NCI-H1417 (cell line): ENCODE data around the gene C1orf105.

Experiments used
- DNase-seq, 3 experiments: peaks; one replicate each; lab custom pipeline; 2025; lab: John Stamatoyannopoulos, UW

The C1orf105 gene

DNA sequence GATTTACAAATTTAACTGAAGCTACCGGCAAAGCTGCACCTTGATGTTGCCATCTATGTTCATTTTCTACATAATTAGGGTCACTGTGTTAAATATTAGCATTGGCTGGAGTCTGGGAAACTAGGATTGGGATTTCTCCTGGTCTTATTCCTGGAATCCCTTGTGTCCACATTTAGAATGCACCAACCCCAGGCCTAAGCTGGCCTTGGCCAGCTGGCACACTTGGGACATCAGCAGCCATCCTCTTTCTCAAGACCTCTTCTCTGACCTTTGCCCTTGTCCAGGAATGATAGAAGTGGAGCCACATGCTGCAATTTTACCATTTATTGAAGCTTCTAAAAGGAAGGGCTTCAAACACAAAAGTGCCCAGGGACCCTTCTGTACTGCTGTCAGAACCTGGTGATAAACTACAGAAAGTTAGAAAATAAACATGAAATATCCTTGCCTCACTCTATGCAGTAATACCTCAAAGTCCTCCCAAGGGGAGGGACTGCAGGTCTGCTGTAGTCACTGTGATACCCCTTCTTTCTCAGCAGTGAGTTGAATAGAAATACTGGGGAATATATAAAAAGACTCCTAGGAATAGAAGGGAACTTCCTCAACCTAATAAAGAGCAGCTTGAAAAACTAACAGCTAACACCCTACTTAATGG, 37.1 kb downstream of the C1orf105 start:
- no peak for DNase-seq

GRCh38 chr1:172460177-172460576, 39.7 kb downstream of the C1orf105 start:
- no peak for DNase-seq

DNA sequence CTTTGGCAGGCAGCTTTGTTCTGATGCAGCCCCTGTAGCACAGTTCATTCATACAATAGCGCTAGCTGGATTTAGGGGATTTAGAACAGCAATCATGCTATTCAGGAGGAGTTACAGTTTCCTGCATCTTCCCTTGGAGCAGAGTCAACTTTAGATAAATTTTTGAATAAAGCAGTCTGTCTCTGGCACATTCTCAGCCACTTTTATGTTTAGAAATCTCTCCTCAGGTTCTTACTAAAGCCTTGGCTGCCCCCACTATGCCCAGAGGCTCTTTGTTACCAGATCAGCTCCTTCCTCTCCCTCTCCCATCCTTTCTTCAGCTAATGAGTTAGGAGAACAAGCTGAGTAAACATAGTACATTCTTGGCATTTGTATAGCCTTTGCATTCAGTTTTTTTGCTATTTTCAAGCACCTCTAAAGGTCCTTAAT, 40.4 kb downstream of the C1orf105 start:
- DNase-seq = peak in 1 of 3 experiments; percentile 11

- DNase-seq = no peak
Measured at GRCh38 chr1:172465617-172466016, 45.1 kb downstream of the C1orf105 start.

- no peak for DNase-seq
Measured at GRCh38 chr1:172466795-172467407, 46.4 kb downstream of the C1orf105 start.

DNA sequence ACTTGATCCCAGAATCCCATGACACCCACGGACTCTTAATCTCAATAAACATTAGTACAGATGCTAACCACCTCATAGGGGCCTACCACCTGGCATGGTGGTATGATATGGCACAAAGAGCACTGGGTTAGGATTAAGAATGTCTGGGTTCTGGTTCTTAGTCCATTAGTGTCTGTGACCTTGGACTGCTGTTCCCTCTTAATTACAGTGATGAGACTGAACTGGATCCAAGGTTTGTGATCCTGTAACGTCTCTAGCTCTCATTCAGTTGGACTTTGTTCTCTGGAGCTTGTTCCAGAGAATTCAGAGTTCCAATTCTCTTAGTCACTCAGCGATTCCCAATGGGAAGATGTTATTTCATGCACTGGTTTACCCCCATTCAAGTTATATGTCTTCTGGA, 47.0 kb downstream of the C1orf105 start:
- DNase-seq = no peak

DNA sequence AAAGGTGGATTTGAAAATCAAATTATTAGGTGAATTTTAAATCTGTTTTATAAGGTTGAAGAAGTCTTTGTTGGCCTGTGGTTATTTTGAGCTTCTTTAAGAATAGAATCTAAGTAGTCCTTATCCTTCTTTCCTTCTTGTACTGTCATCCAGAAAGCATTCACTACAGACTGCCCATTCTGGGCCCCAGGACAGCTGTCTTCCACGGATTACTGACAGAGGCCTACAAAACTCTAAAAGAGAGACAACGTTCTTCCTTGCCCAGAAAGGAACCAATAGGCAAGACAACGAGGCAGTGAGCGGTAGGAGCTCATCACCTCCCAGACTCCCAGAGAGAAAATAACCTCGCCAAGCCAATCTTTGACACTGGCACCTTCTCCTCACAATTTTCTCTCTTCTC, 47.8 kb downstream of the C1orf105 start:
- no peak for DNase-seq

GRCh38 chr1:172469717-172470116, 49.2 kb downstream of the C1orf105 start:
- DNase-seq = no peak

DNA sequence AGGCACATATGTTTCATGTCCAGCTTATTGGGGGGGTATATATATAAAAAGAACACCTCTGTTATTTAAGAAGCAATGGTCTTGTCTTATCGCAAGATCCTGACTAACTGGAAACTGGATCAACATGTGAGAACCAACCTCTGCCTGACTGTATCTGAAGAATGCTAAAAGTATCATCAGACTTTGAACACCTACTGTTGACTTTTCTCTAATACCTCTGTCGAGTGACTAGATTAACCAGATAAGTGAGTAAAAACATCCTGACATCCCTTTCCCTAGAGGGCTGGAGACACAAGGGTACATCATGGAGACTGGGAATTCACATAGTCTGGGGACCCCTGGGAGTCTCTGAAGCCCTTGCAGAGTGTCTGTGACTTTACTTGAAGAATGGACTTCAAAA, 49.7 kb downstream of the C1orf105 start:
- no peak for DNase-seq

DNA sequence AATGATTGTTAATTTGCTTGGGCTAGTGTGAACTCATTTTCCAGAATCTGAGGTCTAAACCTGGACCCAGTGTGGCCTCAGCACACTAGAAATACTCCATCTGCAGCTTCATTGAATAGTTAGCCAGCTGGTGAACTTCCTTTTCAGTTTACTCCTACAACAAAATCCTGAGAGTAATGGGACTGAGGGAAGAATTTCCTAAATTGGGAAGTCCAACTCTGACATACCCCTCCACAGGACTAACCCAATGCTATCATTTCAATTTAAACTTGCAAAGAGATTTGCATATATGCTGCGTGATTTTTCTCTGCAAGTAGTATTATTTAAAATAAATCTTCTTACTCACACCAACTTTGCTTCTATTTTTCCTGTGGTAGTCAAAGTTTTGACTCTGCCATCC, 51.2 kb downstream of the C1orf105 start:
- DNase-seq = no peak

- no peak for DNase-seq
Measured at GRCh38 chr1:172472495-172472894, 52.0 kb downstream of the C1orf105 start.

- no peak for DNase-seq
Measured at GRCh38 chr1:172473302-172473701, 52.8 kb downstream of the C1orf105 start.

DNA sequence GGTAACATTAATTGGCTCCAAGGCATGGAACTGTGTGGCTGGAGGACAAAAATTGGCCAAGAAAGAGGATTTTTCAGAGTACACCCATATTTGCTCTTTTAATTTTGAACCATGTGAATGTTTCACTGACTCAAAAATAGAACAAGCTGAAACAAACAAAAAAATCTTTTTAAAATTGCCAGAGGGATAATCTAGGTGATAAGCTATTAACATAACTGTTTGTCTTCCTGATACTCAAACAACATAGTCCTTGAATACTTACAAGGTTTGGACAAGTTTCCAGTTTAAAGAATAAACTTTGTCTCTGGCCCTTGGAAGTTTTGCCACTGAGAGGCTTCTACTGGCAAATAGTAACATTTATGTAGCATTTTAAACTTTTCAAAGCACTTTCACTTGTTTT, 53.4 kb downstream of the C1orf105 start:
- no peak for DNase-seq

DNA sequence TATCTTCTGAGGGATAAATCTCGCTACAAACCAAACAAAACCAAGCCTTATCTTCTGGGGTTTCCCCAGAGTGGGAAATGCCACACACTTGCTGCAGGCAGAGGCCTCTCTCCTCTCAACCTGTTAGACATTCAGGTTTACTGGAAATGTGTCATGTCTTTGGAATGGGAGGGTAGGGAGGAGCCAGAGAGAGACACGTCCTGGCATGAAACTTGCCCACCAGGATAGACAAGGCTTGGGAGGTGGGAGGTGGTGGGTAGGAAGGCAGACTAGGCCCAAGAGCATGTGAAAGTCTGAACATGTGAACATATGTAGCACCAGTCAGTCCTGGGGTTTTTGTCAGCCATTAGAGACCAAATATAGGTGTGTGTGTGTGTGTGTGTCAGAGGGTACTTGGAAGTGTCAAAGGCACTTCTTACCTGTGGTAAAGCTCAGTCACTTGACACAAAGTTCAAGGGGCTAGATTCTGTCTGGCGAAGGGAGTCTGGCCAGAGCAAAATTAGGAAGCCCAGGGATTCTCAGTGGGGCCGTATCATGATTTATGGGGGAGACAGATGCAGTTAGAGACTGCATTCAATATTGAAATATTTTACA, 55.8 kb downstream of the C1orf105 start:
- no peak for DNase-seq

DNA sequence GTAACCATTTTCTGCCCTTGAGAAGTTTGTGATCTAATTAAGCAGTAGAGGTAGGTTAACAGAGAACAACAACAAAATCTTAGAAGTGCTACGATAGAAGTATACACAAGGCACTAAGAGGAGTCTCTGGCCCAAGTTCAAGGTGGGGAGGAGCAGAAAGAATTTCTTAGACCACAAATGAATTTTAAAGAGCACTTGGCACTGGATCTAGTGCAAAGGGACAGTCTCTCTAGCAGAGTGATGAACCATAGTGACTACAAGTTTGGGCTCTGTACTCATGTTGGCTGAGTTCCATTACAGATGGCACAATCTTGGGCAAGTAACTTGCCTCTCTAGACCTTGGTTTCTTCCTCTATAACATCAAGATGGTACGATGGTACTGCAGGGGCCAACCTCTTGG, 56.7 kb downstream of the C1orf105 start:
- no peak for DNase-seq

- DNase-seq = no peak
Measured at GRCh38 chr1:172477741-172478140, 57.3 kb downstream of the C1orf105 start.

GRCh38 chr1:172478485-172478884, 58.0 kb downstream of the C1orf105 start:
- DNase-seq = no peak

GRCh38 chr1:172480431-172480830, 59.9 kb downstream of the C1orf105 start:
- DNase-seq = no peak

DNA sequence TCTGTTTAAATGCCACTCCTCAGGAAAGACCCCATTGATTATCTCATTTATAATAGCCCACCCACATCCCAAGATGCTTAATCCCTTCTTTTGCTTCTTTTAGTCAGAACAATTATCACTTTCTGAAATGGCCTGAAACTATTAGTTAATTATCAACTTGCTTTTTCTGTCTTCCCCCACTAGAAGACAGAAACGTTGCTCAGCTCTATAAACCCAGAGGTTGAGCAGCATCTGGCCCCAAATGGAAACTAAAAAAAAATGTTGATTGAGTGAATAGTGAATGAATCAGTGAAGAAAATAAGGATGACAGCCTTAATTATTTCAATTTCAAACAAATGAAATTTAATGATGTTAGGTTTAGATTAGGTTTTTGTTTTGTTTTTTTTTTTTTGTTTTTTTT, 61.6 kb downstream of the C1orf105 start:
- DNase-seq = no peak

- DNase-seq = no peak
Measured at GRCh38 chr1:172483448-172483847, 63.0 kb downstream of the C1orf105 start.

- peak in 1 of 3 experiments; percentile 14 for DNase-seq
Measured at GRCh38 chr1:172484252-172484651, 63.8 kb downstream of the C1orf105 start.

DNA sequence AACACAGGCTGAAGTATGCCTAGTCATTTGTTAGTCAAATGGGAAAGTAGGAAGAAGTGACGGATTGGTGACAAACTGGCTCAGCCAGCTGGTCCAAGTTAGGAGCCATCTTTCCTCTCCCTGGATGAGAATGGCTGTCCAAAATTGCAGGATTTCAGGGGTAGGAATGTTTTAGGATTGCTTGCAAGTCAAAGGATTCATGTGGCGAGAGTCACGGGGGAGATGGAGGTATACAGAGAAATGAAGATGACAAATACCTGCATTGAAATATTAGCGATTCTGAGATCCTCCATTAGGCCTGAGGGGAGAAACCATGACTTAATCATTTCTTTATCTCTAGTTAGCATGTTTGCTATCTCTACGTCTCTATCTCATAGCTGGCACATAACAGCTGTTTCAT, 65.1 kb downstream of the C1orf105 start:
- no peak for DNase-seq

- DNase-seq = no peak
Measured at GRCh38 chr1:172486805-172487454, 66.4 kb downstream of the C1orf105 start.
